Breast epithelium (tissue), 4 donors: Measurements from ENCODE around the gene VEGFD. TPM values are rescaled to one million over a fixed set of nuclear protein-coding genes. Genes with fewer than 3 reads are reported as not detected.

Experiments
- DNase-seq, 2 donors: peaks; one replicate each; pipeline ENCODE4 v3.0.0-alpha.2; 2019; ENCODE audit warnings: low spot score in 2 of 2
- H3K27ac ChIP-seq, 2 donors: fragments of 200-600 bp; sonication (generic) in 1 of 2; one replicate each; pipeline ENCODE4 v1.5.1; 2016 to 2019; ENCODE audit warnings: mild to moderate bottlenecking in 1 of 2
- H3K27me3 ChIP-seq, 2 donors: fragments of 200-600 bp; sonication (generic) in 1 of 2; one replicate each; pipeline versions ENCODE4 v1.5.1 to v1.6.0; 2017 to 2019; ENCODE audit warnings: control low read depth in 1 of 2, mild to moderate bottlenecking in 1 of 2
- H3K36me3 ChIP-seq: fragments of 200-600 bp; one replicate; pipeline ENCODE4 v1.5.1; 2019
- H3K4me1 ChIP-seq, 2 donors: fragments of 200-600 bp; sonication (generic); one replicate each; pipeline ENCODE4 v1.5.1; 2016 to 2019; ENCODE audit warnings: control low read depth in 1 of 2
- H3K4me3 ChIP-seq, 3 donors: fragments of 200-600 bp; sonication (generic); 1 replicate in 2 of 3; 2 replicates in 1 of 3; pipeline ENCODE4 v1.5.1; 2016 to 2019; ENCODE audit warnings: mild to moderate bottlenecking in 3 of 3, moderate library complexity in 2 of 3
- H3K9me3 ChIP-seq, 2 donors: fragments of 200-600 bp; sonication (generic) in 1 of 2; one replicate each; pipeline ENCODE4 v1.5.1; 2016 to 2019; ENCODE audit warnings: control low read depth in 1 of 2
- POLR2A ChIP-seq: fragments of 450-650 bp; IDR thresholded peaks from one replicate; pipeline ENCODE4 v1.6.1; 2016; ENCODE audit warnings: antibody characterized with exemption, mild to moderate bottlenecking, moderate library complexity
- POLR2AphosphoS5 ChIP-seq, 3 donors: sonication (generic); formaldehyde crosslinking; IDR thresholded peaks; one replicate each; pipeline ENCODE4 v1.6.1; 2017; ENCODE audit warnings: antibody characterized with exemption in 3 of 3
- intact Hi-C: fragments of 100-400 bp; cut with DNase I; formaldehyde crosslinking; loops from one replicate; pipeline ENCODE4 v1.15.1; 2023; ENCODE audit warnings: low total_unique reads
- total RNA-seq, 3 donors: library from RNA; depleted of rRNA; stranded (reverse); fragments of >200 nt; gene quantifications; one replicate each; pipeline ENCODE4 v1.1.0, GENCODE V29; 2016
- TF ChIP-seq, protein P1 (sequence below), 3 donors: fragments of 450-650 bp; IDR thresholded peaks; one replicate each; pipeline ENCODE4 v1.5.1; 2016 to 2017; ENCODE audit warnings: antibody characterized with exemption in 3 of 3, mild to moderate bottlenecking in 3 of 3, moderate library complexity in 3 of 3

Gene VEGFD
- total RNA-seq, 3 donors from 2014 or later, result 6.0 to 10.2 (median 7.0) TPM

DNA sequence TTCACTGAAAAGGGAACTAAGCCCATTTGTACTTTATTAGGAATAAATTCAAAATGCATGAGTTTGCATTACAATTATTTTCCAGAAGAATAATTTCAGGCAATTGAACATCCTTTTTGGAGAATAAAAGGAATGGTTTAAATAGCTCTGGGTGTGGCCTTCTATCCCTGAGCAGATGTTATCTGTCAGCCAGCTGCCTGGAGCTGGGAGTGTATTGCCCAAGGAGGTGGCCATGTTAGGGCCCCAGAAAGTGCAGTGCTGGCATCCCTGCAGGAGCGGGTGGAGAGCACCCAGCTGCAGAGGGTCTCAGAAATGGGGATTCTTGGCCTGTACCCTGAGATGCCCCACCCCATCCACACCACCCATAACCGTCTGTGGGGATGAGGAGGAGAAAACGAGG is 21.6 kb upstream of the VEGFD start:
- Histone ChIP-seq H3K9me3 (no peaks in the 10 kb centered on the region), H3K4me3 (no peak overlapping the region), H3K27me3 (peaks cover 0 to 32% of the 10 kb centered on the region in 2 donors), H3K27ac (peak overlapping the region in 1 of 2 donors; percentile 38), H3K36me3 (no peaks in the 10 kb centered on the region), H3K4me1 (no peaks in the 10 kb centered on the region)
- no peak for TF ChIP-seq POLR2A
- no peak for TF ChIP-seq POLR2AphosphoS5 (IDR thresholded peaks at IDR 0.05)
- TF ChIP-seq, protein P1, sequence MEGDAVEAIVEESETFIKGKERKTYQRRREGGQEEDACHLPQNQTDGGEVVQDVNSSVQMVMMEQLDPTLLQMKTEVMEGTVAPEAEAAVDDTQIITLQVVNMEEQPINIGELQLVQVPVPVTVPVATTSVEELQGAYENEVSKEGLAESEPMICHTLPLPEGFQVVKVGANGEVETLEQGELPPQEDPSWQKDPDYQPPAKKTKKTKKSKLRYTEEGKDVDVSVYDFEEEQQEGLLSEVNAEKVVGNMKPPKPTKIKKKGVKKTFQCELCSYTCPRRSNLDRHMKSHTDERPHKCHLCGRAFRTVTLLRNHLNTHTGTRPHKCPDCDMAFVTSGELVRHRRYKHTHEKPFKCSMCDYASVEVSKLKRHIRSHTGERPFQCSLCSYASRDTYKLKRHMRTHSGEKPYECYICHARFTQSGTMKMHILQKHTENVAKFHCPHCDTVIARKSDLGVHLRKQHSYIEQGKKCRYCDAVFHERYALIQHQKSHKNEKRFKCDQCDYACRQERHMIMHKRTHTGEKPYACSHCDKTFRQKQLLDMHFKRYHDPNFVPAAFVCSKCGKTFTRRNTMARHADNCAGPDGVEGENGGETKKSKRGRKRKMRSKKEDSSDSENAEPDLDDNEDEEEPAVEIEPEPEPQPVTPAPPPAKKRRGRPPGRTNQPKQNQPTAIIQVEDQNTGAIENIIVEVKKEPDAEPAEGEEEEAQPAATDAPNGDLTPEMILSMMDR (IDR thresholded peaks at IDR 0.05), result no peak
- no peak for DNase-seq
- intact Hi-C loops, result no loop called here

- Histone ChIP-seq H3K9me3 (no peaks in the 10 kb centered on the region), H3K27ac (peak overlapping the region in 1 of 2 donors; percentile 56), H3K36me3 (no peaks in the 10 kb centered on the region), H3K4me1 (no peaks in the 10 kb centered on the region), H3K27me3 (peaks cover 0 to 31% of the 10 kb centered on the region in 2 donors), H3K4me3 (no peak overlapping the region)
- no peak for DNase-seq
- TF ChIP-seq, protein P1 (IDR thresholded peaks at IDR 0.05), result no peak
- TF ChIP-seq POLR2AphosphoS5 (IDR thresholded peaks at IDR 0.05) (no peak), POLR2A (no peak)
- intact Hi-C loops, result no loop called here
Observed at GRCh38 chrX:15404401-15405096, 20.3 kb upstream of the VEGFD start.

- Histone ChIP-seq H3K4me1 (no peaks in the 10 kb centered on the region), H3K4me3 (no peak overlapping the region), H3K36me3 (no peaks in the 10 kb centered on the region), H3K9me3 (no peaks in the 10 kb centered on the region), H3K27ac (no peak overlapping the region), H3K27me3 (peaks cover 0 to 21% of the 10 kb centered on the region in 2 donors)
- intact Hi-C loops, result no loop called here
- DNase-seq, result no peak
- TF ChIP-seq, protein P1 (IDR thresholded peaks at IDR 0.05), result no peak
- no peak for TF ChIP-seq POLR2AphosphoS5 (IDR thresholded peaks at IDR 0.05)
- no peak for TF ChIP-seq POLR2A
Observed at GRCh38 chrX:15401378-15401777, 17.2 kb upstream of the VEGFD start.

- no peaks in the 10 kb centered on the region for H3K9me3 ChIP-seq
- no peak overlapping the region for H3K4me3 ChIP-seq
- no peak overlapping the region for H3K27ac ChIP-seq
- no peak for DNase-seq
- intact Hi-C loops, result no loop called here
- H3K27me3 ChIP-seq, result peaks cover 0 to 11% of the 10 kb centered on the region in 2 donors
- H3K36me3 ChIP-seq, result no peaks in the 10 kb centered on the region
- TF ChIP-seq, protein P1 (IDR thresholded peaks at IDR 0.05), result no peak
- TF ChIP-seq POLR2A (no peak), POLR2AphosphoS5 (IDR thresholded peaks at IDR 0.05) (no peak)
- H3K4me1 ChIP-seq, result no peaks in the 10 kb centered on the region
Observed at GRCh38 chrX:15399962-15400391, 15.8 kb upstream of the VEGFD start.

DNA sequence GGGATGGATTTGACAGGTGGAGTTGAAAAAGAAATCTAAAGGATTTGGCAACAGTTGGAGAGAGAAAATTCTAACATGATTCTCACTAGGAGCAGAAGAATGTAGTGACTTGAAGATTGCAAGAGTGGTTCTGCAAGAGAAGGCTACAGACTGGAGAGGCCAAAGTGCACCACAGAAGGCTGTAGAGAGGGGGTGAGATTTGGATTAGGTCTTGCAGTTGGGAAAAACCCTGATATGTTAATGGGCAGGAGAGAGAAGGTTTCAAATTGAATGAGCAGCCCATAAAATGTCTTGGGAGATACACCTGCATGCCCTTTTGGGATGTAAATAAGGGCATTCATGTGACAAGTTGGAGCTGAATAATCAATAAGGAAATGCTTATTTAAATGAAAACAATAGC is 14.7 kb upstream of the VEGFD start:
- no peak overlapping the region for H3K4me3 ChIP-seq
- no peaks in the 10 kb centered on the region for H3K9me3 ChIP-seq
- H3K4me1 ChIP-seq, result no peaks in the 10 kb centered on the region
- no peaks in the 10 kb centered on the region for H3K36me3 ChIP-seq
- peaks cover 0 to 5% of the 10 kb centered on the region in 2 donors for H3K27me3 ChIP-seq
- H3K27ac ChIP-seq, result no peak overlapping the region
- intact Hi-C loops, result no loop called here
- DNase-seq, result no peak
- TF ChIP-seq POLR2A (no peak), POLR2AphosphoS5 (IDR thresholded peaks at IDR 0.05) (no peak)
- TF ChIP-seq, protein P1 (IDR thresholded peaks at IDR 0.05), result no peak
